A673 (cell line): ENCODE results near the gene USP10. TPM values are rescaled to one million over a fixed set of nuclear protein-coding genes. Genes with fewer than 3 reads are reported as not detected.
A peak's percentile ranks its signal among the peaks of the same experiment; 100 is the strongest.

Experiments used
- BruUV-seq: library from RNA; stranded (reverse); fragments of 400-500 nt; replicated peaks from 2 replicates; lab custom pipeline; 2021; lab: Mats Ljungman, UMichigan
- CTCF ChIA-PET: fragments of 300-600 bp; sonication (Branson Sonifier 250); formaldehyde crosslinking; loops from one replicate; lab custom pipeline; 2022; ENCODE audit warnings: antibody characterized with exemption; lab: Charles Lee
- POLR2A ChIA-PET: fragments of 300-600 bp; sonication (Branson Sonifier 250); formaldehyde crosslinking; loops from one replicate; lab custom pipeline; 2022; ENCODE audit warnings: antibody characterized with exemption; ENCODE audit not compliant: low non-redundant PET; lab: Charles Lee
- DNase-seq: peaks from one replicate; pipeline ENCODE4 v3.0.0-alpha.2; 2015; ENCODE audit warnings: low spot score
- H3K27ac ChIP-seq: fragments of 200-600 bp; sonication (generic); 2 replicates; pipeline ENCODE4 v1.5.1; 2016; ENCODE audit warnings: mixed run types, low read depth, mild to moderate bottlenecking, mixed read lengths, antibody characterized with exemption, low read length; ENCODE audit not compliant: poor library complexity, severe bottlenecking
- H3K27me3 ChIP-seq: fragments of 200-600 bp; sonication (generic); replicated peaks from 2 replicates; pipeline ENCODE4 v1.6.1; 2017; ENCODE audit warnings: mixed run types, low read depth, mild to moderate bottlenecking, mixed read lengths, antibody characterized with exemption, low read length; ENCODE audit not compliant: insufficient read depth, poor library complexity
- H3K36me3 ChIP-seq: fragments of 200-600 bp; sonication (generic); 2 replicates; pipeline ENCODE4 v1.6.1; 2016; ENCODE audit warnings: mixed run types, mild to moderate bottlenecking, mixed read lengths, antibody characterized with exemption, low read length; ENCODE audit not compliant: insufficient read depth, poor library complexity, severe bottlenecking
- H3K4me1 ChIP-seq: fragments of 200-600 bp; sonication (generic); 2 replicates; pipeline ENCODE4 v1.6.1; 2017; ENCODE audit warnings: mixed run types, mild to moderate bottlenecking, mixed read lengths, antibody characterized with exemption, low read length; ENCODE audit not compliant: insufficient read depth, poor library complexity, severe bottlenecking
- H3K4me3 ChIP-seq: fragments of 200-600 bp; sonication (generic); 2 replicates; pipeline ENCODE4 v1.5.1; 2016; ENCODE audit warnings: low read depth, mixed run types, mild to moderate bottlenecking, mixed read lengths, low read length; ENCODE audit not compliant: poor library complexity, severe bottlenecking
- H3K9me3 ChIP-seq: fragments of 200-600 bp; sonication (generic); 2 replicates; pipeline ENCODE4 v1.6.1; 2016; ENCODE audit warnings: mixed run types, low read depth, mild to moderate bottlenecking, mixed read lengths, antibody characterized with exemption, low read length; ENCODE audit not compliant: poor library complexity, severe bottlenecking
- CTCF ChIP-seq: fragments of 300-800, 200-600 bp; sonication (generic); conservative IDR thresholded peaks from 2 replicates; pipeline ENCODE4 v1.5.1; 2017; ENCODE audit warnings: low read depth, mild to moderate bottlenecking, antibody characterized with exemption, low read length, moderate library complexity, mixed read lengths
- EZH2 ChIP-seq: fragments of 200-600 bp; sonication (generic); IDR thresholded peaks from 2 replicates; pipeline ENCODE4 v1.6.1; 2017; ENCODE audit warnings: borderline replicate concordance, low read depth, mild to moderate bottlenecking, mixed read lengths, antibody characterized with exemption, low read length; ENCODE audit not compliant: poor library complexity, severe bottlenecking
- intact Hi-C: fragments of 100-400 bp; cut with micrococcal nuclease; formaldehyde crosslinking; loops from one replicate; pipeline ENCODE4 v1.10.0; 2022; ENCODE audit not compliant: unreplicated experiment
- total RNA-seq: library from RNA; stranded (reverse); gene quantifications from 2 replicates; pipeline ENCODE4 v1.2.3, GENCODE V29; 2021

USP10 gene
- total RNA-seq, 1 experiment from 2014 or later = 171 TPM

- Histone ChIP-seq H3K36me3 (no peaks in the 10 kb centered on the region), H3K4me1 (no peaks in the 10 kb centered on the region), H3K9me3 (no peaks in the 10 kb centered on the region), H3K4me3 (no peak overlapping the region), H3K27me3 (no peaks in the 10 kb centered on the region), H3K27ac (no peak overlapping the region)
- TF ChIP-seq CTCF = no peak
- TF ChIP-seq EZH2 = no peak
- DNase-seq = no peak
- POLR2A ChIA-PET = no interaction called here
- intact Hi-C loops = no loop called here
- CTCF ChIA-PET = no interaction called here
- BruUV-seq = no TSS peak
Observed at GRCh38 chr16:84694980-84695379, 4.8 kb upstream of the USP10 start.

- ChIA-PET CTCF (no interaction called here), POLR2A (no interaction called here)
- peak overlapping the region; percentile 85 for H3K27ac ChIP-seq
- DNase-seq = peak; percentile 37
- no peaks in the 10 kb centered on the region for H3K27me3 ChIP-seq
- no TSS peak for BruUV-seq
- no peaks in the 10 kb centered on the region for H3K36me3 ChIP-seq
- intact Hi-C loops = no loop called here
- TF ChIP-seq CTCF = no peak
- no peak for TF ChIP-seq EZH2
- H3K9me3 ChIP-seq = no peaks in the 10 kb centered on the region
- peaks cover 23% of the 10 kb centered on the region for H3K4me1 ChIP-seq
- peak overlapping the region; percentile 96 for H3K4me3 ChIP-seq
Observed at GRCh38 chr16:84699147-84699711, 571 bp upstream of the USP10 start.

- CTCF ChIA-PET = interaction anchor here (0.9 to 1.2 kb wide), 2 partner anchors 26 to 38 kb away, joined by 3 read pairs; no protein-coding TSS in a partner anchor
Observed at GRCh38 chr16:84700446-84701300, 873 bp downstream of the USP10 start.

More at GRCh38 chr16:84700446-84701300, 873 bp downstream of the USP10 start:
- intact Hi-C loops = no loop called here
- Histone ChIP-seq H3K27me3 (no peaks in the 10 kb centered on the region), H3K9me3 (no peaks in the 10 kb centered on the region), H3K36me3 (no peaks in the 10 kb centered on the region), H3K4me3 (peak overlapping the region; percentile 96), H3K4me1 (peaks cover 31% of the 10 kb centered on the region), H3K27ac (peak overlapping the region; percentile 85)
- DNase-seq = peak; percentile 45
- TF ChIP-seq CTCF (no peak), EZH2 (no peak)
- TSS peak; percentile 51 for BruUV-seq
- POLR2A ChIA-PET = no interaction called here
